Coronary artery (tissue), 2 donors: ENCODE results near the gene LRRTM4.

ENCODE experiments used
- DNase-seq: peaks from one replicate; pipeline ENCODE4 v3.0.0-alpha.2; 2017; ENCODE audit warnings: low spot score
- H3K27ac ChIP-seq, 2 donors: fragments of 200-600 bp; sonication (generic); one replicate each; pipeline ENCODE4 v1.5.1; 2016 to 2019
- H3K4me3 ChIP-seq: fragments of 200-600 bp; sonication (generic); 2 replicates; pipeline ENCODE4 v1.5.1; 2016; ENCODE audit warnings: mild to moderate bottlenecking, moderate library complexity
- CTCF ChIP-seq: fragments of 200-600 bp; sonication (generic); IDR thresholded peaks from one replicate; pipeline ENCODE4 v1.5.1; 2019; ENCODE audit warnings: antibody characterized with exemption

LRRTM4 gene

GRCh38 chr2:77028032-77028600 is 494.1 kb downstream of the LRRTM4 start:
- Histone ChIP-seq H3K4me3 (no peak overlapping the region), H3K27ac (no peak overlapping the region)
- DNase-seq, result no peak
- no peak for TF ChIP-seq CTCF

- no peak overlapping the region for H3K4me3 ChIP-seq
- no peak for DNase-seq
- no peak for TF ChIP-seq CTCF
Measured at GRCh38 chr2:77025714-77026113, 496.5 kb downstream of the LRRTM4 start.

GRCh38 chr2:77021161-77021560 is 501.0 kb downstream of the LRRTM4 start:
- no peak overlapping the region for H3K4me3 ChIP-seq
- DNase-seq, result no peak
- H3K27ac ChIP-seq, result no peak overlapping the region
- no peak for TF ChIP-seq CTCF

More at GRCh38 chr2:77025714-77026113, 496.5 kb downstream of the LRRTM4 start:
- no peak overlapping the region for H3K27ac ChIP-seq

GRCh38 chr2:77018219-77018618 is 504.0 kb downstream of the LRRTM4 start:
- no peak for DNase-seq
- TF ChIP-seq CTCF, result no peak
- Histone ChIP-seq H3K4me3 (no peak overlapping the region), H3K27ac (no peak overlapping the region)

- no peak overlapping the region for H3K4me3 ChIP-seq
- H3K27ac ChIP-seq, result no peak overlapping the region
- no peak for TF ChIP-seq CTCF
- no peak for DNase-seq
Measured at GRCh38 chr2:77017355-77017745, 504.8 kb downstream of the LRRTM4 start.

GRCh38 chr2:77016443-77017354 is 505.5 kb downstream of the LRRTM4 start:
- TF ChIP-seq CTCF, result no peak
- H3K27ac ChIP-seq, result no peak overlapping the region
- no peak for DNase-seq

GRCh38 chr2:77013953-77014352 is 508.2 kb downstream of the LRRTM4 start:
- Histone ChIP-seq H3K4me3 (no peak overlapping the region), H3K27ac (no peak overlapping the region)
- no peak for TF ChIP-seq CTCF
- no peak for DNase-seq

More at GRCh38 chr2:77016443-77017354, 505.5 kb downstream of the LRRTM4 start:
- no peak overlapping the region for H3K4me3 ChIP-seq
